ENCODE measurements around the gene GDPD3. TPM values are rescaled to one million over a fixed set of nuclear protein-coding genes. Genes with fewer than 3 reads are reported as not detected.

The GDPD3 gene
- total RNA-seq, 1 experiment from 2014 or later: 2.1 TPM

GRCh38 chr16:30083216-30084055, 29.9 kb downstream of the GDPD3 start:
- no peak overlapping the region for H3K27ac ChIP-seq (ENCODE audit: low read length)
- 0 out of 2 replicates have a peak, but pooled peaks cover 4% of the 10 kb centered on the region for H4K20me1 ChIP-seq (ENCODE audit: insufficient read depth, low read depth, low read length)
- H3K79me2 ChIP-seq (ENCODE audit: low read length): peaks cover 18% of the 10 kb centered on the region
- no peak overlapping the region for H3K4me3 ChIP-seq (ENCODE audit: low read length)
- H3K4me1 ChIP-seq (ENCODE audit: low read length): no peaks in the 10 kb centered on the region
- H3K9ac ChIP-seq (ENCODE audit: low read length): no peak overlapping the region
- H3K9me3 ChIP-seq (ENCODE audit: low read length): no peaks in the 10 kb centered on the region
- H3K36me3 ChIP-seq (ENCODE audit: insufficient read depth, low read length): peaks cover 26% of the 10 kb centered on the region
- H3K9me2 ChIP-seq (replicated peaks; ENCODE audit: insufficient read depth, low read length): no peaks in the 10 kb centered on the region
- no peak overlapping the region for H2AFZ ChIP-seq (ENCODE audit: low read length)
- no peak overlapping the region for H3K4me2 ChIP-seq (ENCODE audit: low read depth, low read length, poor library complexity, severe bottlenecking)
- H3K27me3 ChIP-seq (ENCODE audit: low read length): no peaks in the 10 kb centered on the region
- no peak for DNase-seq

GRCh38 chr16:30082545-30083090, 30.7 kb downstream of the GDPD3 start:
- Histone ChIP-seq H3K79me2 (ENCODE audit: low read length) (peaks cover 26% of the 10 kb centered on the region), H2AFZ (ENCODE audit: low read length) (no peak overlapping the region), H3K27ac (ENCODE audit: low read length) (no peak overlapping the region), H3K27me3 (ENCODE audit: low read length) (no peaks in the 10 kb centered on the region), H3K4me3 (ENCODE audit: low read length) (no peak overlapping the region), H3K4me1 (ENCODE audit: low read length) (peaks cover 3% of the 10 kb centered on the region), H3K9me2 (replicated peaks; ENCODE audit: insufficient read depth, low read length) (no peaks in the 10 kb centered on the region), H3K4me2 (ENCODE audit: low read depth, low read length, poor library complexity, severe bottlenecking) (no peak overlapping the region), H4K20me1 (ENCODE audit: insufficient read depth, low read depth, low read length) (0 out of 2 replicates have a peak, but pooled peaks cover 12% of the 10 kb centered on the region), H3K9me3 (ENCODE audit: low read length) (no peaks in the 10 kb centered on the region), H3K9ac (ENCODE audit: low read length) (no peak overlapping the region), H3K36me3 (ENCODE audit: insufficient read depth, low read length) (peaks cover 35% of the 10 kb centered on the region)
- no peak for DNase-seq

- peaks cover 20% of the 10 kb centered on the region for H3K4me1 ChIP-seq (ENCODE audit: low read length)
- no peak overlapping the region for H3K27ac ChIP-seq (ENCODE audit: low read length)
- H3K9me3 ChIP-seq (ENCODE audit: low read length): no peaks in the 10 kb centered on the region
- no peak overlapping the region for H2AFZ ChIP-seq (ENCODE audit: low read length)
- peaks cover 33% of the 10 kb centered on the region for H3K36me3 ChIP-seq (ENCODE audit: insufficient read depth, low read length)
- no peaks in the 10 kb centered on the region for H3K9me2 ChIP-seq (replicated peaks; ENCODE audit: insufficient read depth, low read length)
- no peaks in the 10 kb centered on the region for H3K27me3 ChIP-seq (ENCODE audit: low read length)
- DNase-seq: no peak
- no peak overlapping the region for H3K9ac ChIP-seq (ENCODE audit: low read length)
- H3K4me3 ChIP-seq (ENCODE audit: low read length): no peak overlapping the region
- peaks cover 27% of the 10 kb centered on the region for H4K20me1 ChIP-seq (ENCODE audit: insufficient read depth, low read depth, low read length)
- no peak overlapping the region for H3K4me2 ChIP-seq (ENCODE audit: low read depth, low read length, poor library complexity, severe bottlenecking)
- peaks cover 46% of the 10 kb centered on the region for H3K79me2 ChIP-seq (ENCODE audit: low read length)
Measured at GRCh38 chr16:30079480-30079879, 33.9 kb downstream of the GDPD3 start.

GRCh38 chr16:30078744-30079143, 34.6 kb downstream of the GDPD3 start:
- no peak overlapping the region for H3K27ac ChIP-seq (ENCODE audit: low read length)
- H3K79me2 ChIP-seq (ENCODE audit: low read length): peaks cover 46% of the 10 kb centered on the region
- no peaks in the 10 kb centered on the region for H3K27me3 ChIP-seq (ENCODE audit: low read length)
- H3K36me3 ChIP-seq (ENCODE audit: insufficient read depth, low read length): peaks cover 33% of the 10 kb centered on the region
- H2AFZ ChIP-seq (ENCODE audit: low read length): no peak overlapping the region
- peaks cover 20% of the 10 kb centered on the region for H3K4me1 ChIP-seq (ENCODE audit: low read length)
- H3K9me3 ChIP-seq (ENCODE audit: low read length): no peaks in the 10 kb centered on the region
- H4K20me1 ChIP-seq (ENCODE audit: insufficient read depth, low read depth, low read length): peaks cover 27% of the 10 kb centered on the region
- no peak overlapping the region for H3K4me2 ChIP-seq (ENCODE audit: low read depth, low read length, poor library complexity, severe bottlenecking)
- H3K9me2 ChIP-seq (replicated peaks; ENCODE audit: insufficient read depth, low read length): no peaks in the 10 kb centered on the region
- no peak overlapping the region for H3K9ac ChIP-seq (ENCODE audit: low read length)
- no peak for DNase-seq
- H3K4me3 ChIP-seq (ENCODE audit: low read length): no peak overlapping the region

- H4K20me1 ChIP-seq (ENCODE audit: insufficient read depth, low read depth, low read length): peaks cover 27% of the 10 kb centered on the region
- H3K9me3 ChIP-seq (ENCODE audit: low read length): no peaks in the 10 kb centered on the region
- no peak for DNase-seq
- peaks cover 20% of the 10 kb centered on the region for H3K4me1 ChIP-seq (ENCODE audit: low read length)
- H3K4me3 ChIP-seq (ENCODE audit: low read length): peak overlapping the region; percentile 97; the same call in 1 of the 2 replicates
- no peaks in the 10 kb centered on the region for H3K9me2 ChIP-seq (replicated peaks; ENCODE audit: insufficient read depth, low read length)
- peaks cover 33% of the 10 kb centered on the region for H3K36me3 ChIP-seq (ENCODE audit: insufficient read depth, low read length)
- H3K27me3 ChIP-seq (ENCODE audit: low read length): no peaks in the 10 kb centered on the region
- H3K9ac ChIP-seq (ENCODE audit: low read length): peak overlapping the region; percentile 99; the same call in 1 of the 2 replicates
- H3K79me2 ChIP-seq (ENCODE audit: low read length): peaks cover 46% of the 10 kb centered on the region
- H3K4me2 ChIP-seq (ENCODE audit: low read depth, low read length, poor library complexity, severe bottlenecking): peak overlapping the region; percentile 83
- no peak overlapping the region for H3K27ac ChIP-seq (ENCODE audit: low read length)
- H2AFZ ChIP-seq (ENCODE audit: low read length): no peak overlapping the region
Measured at GRCh38 chr16:30077656-30078055, 35.7 kb downstream of the GDPD3 start.

- peak overlapping the region; percentile 58; the same call in 1 of the 2 replicates for H2AFZ ChIP-seq (ENCODE audit: low read length)
- H3K27ac ChIP-seq (ENCODE audit: low read length): peak overlapping the region; percentile 66
- H3K27me3 ChIP-seq (ENCODE audit: low read length): no peaks in the 10 kb centered on the region
- H3K4me2 ChIP-seq (ENCODE audit: low read depth, low read length, poor library complexity, severe bottlenecking): peak overlapping the region; percentile 83
- peaks cover 27% of the 10 kb centered on the region for H4K20me1 ChIP-seq (ENCODE audit: insufficient read depth, low read depth, low read length)
- H3K4me1 ChIP-seq (ENCODE audit: low read length): peaks cover 20% of the 10 kb centered on the region
- peaks cover 43% of the 10 kb centered on the region for H3K36me3 ChIP-seq (ENCODE audit: insufficient read depth, low read length)
- H3K9me2 ChIP-seq (replicated peaks; ENCODE audit: insufficient read depth, low read length): no peaks in the 10 kb centered on the region
- H3K4me3 ChIP-seq (ENCODE audit: low read length): peak overlapping the region; percentile 97
- peak; percentile 57 for DNase-seq
- no peaks in the 10 kb centered on the region for H3K9me3 ChIP-seq (ENCODE audit: low read length)
- H3K9ac ChIP-seq (ENCODE audit: low read length): peak overlapping the region; percentile 99
- H3K79me2 ChIP-seq (ENCODE audit: low read length): peaks cover 46% of the 10 kb centered on the region
Measured at GRCh38 chr16:30076276-30076791, 37.0 kb downstream of the GDPD3 start.

- peak; percentile 96 for DNase-seq
- Histone ChIP-seq H3K27me3 (ENCODE audit: low read length) (no peaks in the 10 kb centered on the region), H3K9me3 (ENCODE audit: low read length) (no peaks in the 10 kb centered on the region), H3K9ac (ENCODE audit: low read length) (peak within 1 kb of the TSS; percentile 99), H2AFZ (ENCODE audit: low read length) (peak within 1 kb of the TSS; percentile 58; the same call in 1 of the 2 replicates), H3K27ac (ENCODE audit: low read length) (peak within 1 kb of the TSS; percentile 66), H3K9me2 (replicated peaks; ENCODE audit: insufficient read depth, low read length) (no peaks in the 10 kb centered on the region), H3K36me3 (ENCODE audit: insufficient read depth, low read length) (peaks cover 43% of the 10 kb centered on the region), H3K4me3 (ENCODE audit: low read length) (peak within 1 kb of the TSS; percentile 97), H3K4me1 (ENCODE audit: low read length) (peaks cover 20% of the 10 kb centered on the region), H3K4me2 (ENCODE audit: low read depth, low read length, poor library complexity, severe bottlenecking) (peak within 1 kb of the TSS; percentile 83), H4K20me1 (ENCODE audit: insufficient read depth, low read depth, low read length) (peaks cover 27% of the 10 kb centered on the region), H3K79me2 (ENCODE audit: low read length) (peaks cover 43% of the 10 kb centered on the region)
Measured at GRCh38 chr16:30075503-30076275, 37.6 kb downstream of the GDPD3 start, which contains the start of gene PPP4C. PPP4C (plus strand) TSS chr16:30075994; CDS start chr16:30076378, 384 bp downstream.

Measured in Karpas-422 (cell line).